GM23338 (cell line): ENCODE results near the gene RNFT1. TPM values are rescaled to one million over a fixed set of nuclear protein-coding genes. Genes with fewer than 3 reads are reported as not detected.
"Not testable (repeated sequence)": the region's sequence is repeated elsewhere in the genome, so short reads cannot be mapped to it uniquely, and the experiment has no call there.

Source experiments
- ATAC-seq: fragments of 200-7000 bp; cut with Tn5 transposase; 3 replicates; pipeline ENCODE4 v1.9.1; 2020
- DNase-seq: peaks from one replicate; pipeline ENCODE4 v3.0.0-alpha.2; 2015; ENCODE audit warnings: low spot score
- H2AFZ ChIP-seq: fragments of 200-600 bp; sonication (generic); 2 replicates; pipeline ENCODE4 v1.8.0; 2016; ENCODE audit warnings: antibody characterized with exemption, mild to moderate bottlenecking, moderate library complexity
- H3F3A ChIP-seq: fragments of 200-600 bp; sonication (generic); replicated peaks from 2 replicates; pipeline ENCODE4 v1.8.0; 2017; ENCODE audit warnings: antibody characterized with exemption, mixed run types, low read depth
- H3K27ac ChIP-seq: fragments of 200-600 bp; sonication (generic); 2 replicates; pipeline ENCODE4 v1.6.1; 2016; ENCODE audit warnings: low read depth
- H3K27me3 ChIP-seq: fragments of 200-600 bp; sonication (generic); 2 replicates; pipeline ENCODE4 v1.8.0; 2016; ENCODE audit warnings: mild to moderate bottlenecking, mixed run types, moderate library complexity; ENCODE audit not compliant: insufficient read depth
- H3K36me3 ChIP-seq: fragments of 200-600 bp; sonication (generic); 2 replicates; pipeline ENCODE4 v1.8.0; 2016; ENCODE audit warnings: mild to moderate bottlenecking; ENCODE audit not compliant: insufficient read depth
- H3K4me1 ChIP-seq: fragments of 200-600 bp; sonication (generic); 2 replicates; pipeline ENCODE4 v1.8.0; 2016; ENCODE audit warnings: mild to moderate bottlenecking, moderate library complexity; ENCODE audit not compliant: insufficient read depth
- H3K4me2 ChIP-seq: fragments of 200-600 bp; sonication (generic); 2 replicates; pipeline ENCODE4 v1.7.1; 2017; ENCODE audit warnings: mixed run types
- H3K4me3 ChIP-seq: fragments of 200-600 bp; sonication (generic); 2 replicates; pipeline ENCODE4 v1.6.1; 2016; ENCODE audit warnings: mixed run types
- H3K79me2 ChIP-seq: fragments of 200-600 bp; sonication (generic); replicated peaks from 2 replicates; pipeline ENCODE4 v1.8.0; 2017; ENCODE audit warnings: mild to moderate bottlenecking; ENCODE audit not compliant: insufficient read depth
- H3K9me2 ChIP-seq: fragments of 200-600 bp; sonication (generic); 2 replicates; pipeline ENCODE4 v1.8.0; 2017; ENCODE audit not compliant: insufficient read depth
- H4K20me1 ChIP-seq: fragments of 200-600 bp; sonication (generic); replicated peaks from 2 replicates; pipeline ENCODE4 v1.8.0; 2017; ENCODE audit warnings: mild to moderate bottlenecking; ENCODE audit not compliant: insufficient read depth
- H3K27ac Mint-ChIP-seq: 2 replicates; pipeline ENCODE4 v1.8.0; 2020; ENCODE audit warnings: inconsistent platforms, mild to moderate bottlenecking, moderate library complexity, mixed read lengths
- H3K27me3 Mint-ChIP-seq: 3 replicates; pipeline ENCODE4 v1.8.0; 2022; ENCODE audit warnings: low read depth, mild to moderate bottlenecking, moderate library complexity, mixed read lengths, inconsistent platforms; ENCODE audit not compliant: insufficient read depth, poor library complexity
- H3K36me3 Mint-ChIP-seq: 3 replicates; pipeline ENCODE4 v1.8.0; 2021; ENCODE audit warnings: low read depth, mild to moderate bottlenecking, inconsistent platforms, moderate library complexity, mixed read lengths
- H3K4me1 Mint-ChIP-seq: 3 replicates; pipeline ENCODE4 v1.8.0; 2020; ENCODE audit warnings: mild to moderate bottlenecking, inconsistent platforms, mixed read lengths
- H3K4me3 Mint-ChIP-seq: 3 replicates; pipeline ENCODE4 v1.8.0; 2021; ENCODE audit warnings: moderate library complexity, mild to moderate bottlenecking, inconsistent platforms, mixed read lengths
- H3K9me3 Mint-ChIP-seq: 3 replicates; pipeline ENCODE4 v1.8.0; 2020; ENCODE audit warnings: moderate library complexity, mild to moderate bottlenecking, inconsistent platforms, mixed read lengths
- CREB1 ChIP-seq: fragments of 250-450 bp; sonication (Bioruptor Pico); IDR thresholded peaks from 2 replicates; pipeline ENCODE4 v1.5.0; 2020; ENCODE audit warnings: low read depth, mild to moderate bottlenecking, moderate library complexity
- CTCF ChIP-seq, 2 experiments: fragments of 200-600 bp in 1 of 2; sonication (generic) in 1 of 2; conservative IDR thresholded peaks; 2 replicates each; pipeline versions ENCODE4 v1.5.1 to v1.6.1; 2016 to 2017; ENCODE audit warnings: antibody characterized with exemption in 2 of 2, low read depth in 2 of 2, mild to moderate bottlenecking in 2 of 2, moderate library complexity in 1 of 2
- JUNB ChIP-seq: IDR thresholded peaks from one replicate; pipeline ENCODE4 v1.6.1; 2016; ENCODE audit warnings: antibody characterized with exemption; ENCODE audit not compliant: unreplicated experiment
- NANOG ChIP-seq: IDR thresholded peaks from 2 replicates; pipeline ENCODE4 v1.6.1; 2016; ENCODE audit warnings: antibody characterized with exemption, borderline replicate concordance
- REST ChIP-seq: IDR thresholded peaks from one replicate; pipeline ENCODE4 v1.6.1; 2018; ENCODE audit warnings: antibody characterized with exemption; ENCODE audit not compliant: unreplicated experiment
- ZNF331 ChIP-seq: fragments of 250-450 bp; sonication (Bioruptor Pico); IDR thresholded peaks from 2 replicates; pipeline ENCODE4 v1.5.0; 2020; ENCODE audit warnings: low read depth, mild to moderate bottlenecking, moderate library complexity
- ZNF462 ChIP-seq: fragments of 250-450 bp; sonication (Bioruptor Pico); IDR thresholded peaks from 2 replicates; pipeline ENCODE4 v1.5.0; 2020; ENCODE audit warnings: mild to moderate bottlenecking, moderate library complexity
- polyA plus RNA-seq: library from polyadenylated mRNA; unstranded; fragments of >200 nt; fragmentation: Nextera tagmentation; extraction: Ambion mirVana; gene quantifications from 2 replicates; pipeline ENCODE4 v1.2.1, GENCODE V29; 2016
- total RNA-seq: library from RNA; depleted of rRNA; stranded (reverse); fragments of >200 nt; shearing (Covaris generic); gene quantifications from 2 replicates; pipeline ENCODE4 v1.2.3, GENCODE V29; 2014

The RNFT1 gene
- total and polyA plus RNA-seq, 2 experiments from 2014 or later = 4.1 to 4.6 TPM

- H3K9me2 ChIP-seq, H3K79me2 ChIP-seq, H3K36me3 Mint-ChIP-seq, H2AFZ ChIP-seq, H3K4me3 ChIP-seq, H3K4me1 ChIP-seq, H4K20me1 ChIP-seq, H3K27ac Mint-ChIP-seq, H3K4me2 ChIP-seq, ATAC-seq, H3F3A ChIP-seq, H3K27ac ChIP-seq, H3K4me1 Mint-ChIP-seq, H3K9me3 Mint-ChIP-seq, DNase-seq, H3K36me3 ChIP-seq, H3K4me3 Mint-ChIP-seq: not testable (repeated sequence)
- H3K27me3 ChIP-seq = peaks cover 20% of the 10 kb centered on the region
- H3K27me3 Mint-ChIP-seq = peaks cover 11% of the 10 kb centered on the region
These were observed 5.0 kb downstream of the RNFT1 start for GRCh38 chr17:59959574-59959973.

GRCh38 chr17:59954856-59955255 lies 9.7 kb downstream of the RNFT1 start:
- H3K4me1 Mint-ChIP-seq = no peaks in the 10 kb centered on the region
- Histone ChIP-seq H3K4me1 (no peaks in the 10 kb centered on the region), H3F3A (no peaks in the 10 kb centered on the region), H3K36me3 (no peaks in the 10 kb centered on the region), H3K27ac (no peak overlapping the region), H3K4me3 (no peak overlapping the region), H4K20me1 (no peaks in the 10 kb centered on the region), H3K27me3 (no peaks in the 10 kb centered on the region), H3K9me2 (no peaks in the 10 kb centered on the region), H3K4me2 (no peak overlapping the region), H2AFZ (no peak overlapping the region), H3K79me2 (no peaks in the 10 kb centered on the region)
- no peak for DNase-seq
- no peak overlapping the region for H3K4me3 Mint-ChIP-seq
- no peak overlapping the region for H3K27ac Mint-ChIP-seq
- no peaks in the 10 kb centered on the region for H3K9me3 Mint-ChIP-seq
- ATAC-seq = no peak
- peaks cover 2% of the 10 kb centered on the region for H3K27me3 Mint-ChIP-seq
- no peaks in the 10 kb centered on the region for H3K36me3 Mint-ChIP-seq
- TF ChIP-seq REST = no peak
- TF ChIP-seq JUNB = no peak
- no peak for TF ChIP-seq ZNF462 (CRISPR knock-in tag)
- TF ChIP-seq CREB1 (CRISPR knock-in tag) = no peak
- no peak for TF ChIP-seq NANOG
- no peak for TF ChIP-seq ZNF331 (CRISPR knock-in tag)
- TF ChIP-seq CTCF (conservative IDR thresholded peaks at IDR 0.05; ENCODE audit: low read depth in 2 of 2) = no peak
